SK-N-SH (cell line): ENCODE results near the gene CST2.

Experiments
- CTCF ChIP-seq: fragments of 200-600 bp; sonication (generic); IDR thresholded peaks from 2 replicates; pipeline ENCODE4 v1.6.1; 2017; ENCODE audit warnings: antibody characterized with exemption, mild to moderate bottlenecking, moderate library complexity
- EZH2phosphoT487 ChIP-seq: fragments of 200-600 bp; sonication (generic); IDR thresholded peaks from 2 replicates; pipeline ENCODE4 v1.6.1; 2017; ENCODE audit warnings: low read depth, mixed run types, mild to moderate bottlenecking, antibody characterized with exemption, moderate library complexity, borderline replicate concordance
- POLR2AphosphoS5 ChIP-seq: IDR thresholded peaks from 2 replicates; pipeline ENCODE4 v1.6.1; 2012; ENCODE audit warnings: low read depth, low read length
- RAD21 ChIP-seq: IDR thresholded peaks from 2 replicates; pipeline ENCODE4 v1.6.1; 2012; ENCODE audit warnings: mild to moderate bottlenecking, low read length
- TAF1 ChIP-seq: IDR thresholded peaks from 2 replicates; pipeline ENCODE4 v1.6.1; 2012; ENCODE audit warnings: low read depth, mild to moderate bottlenecking, low read length, moderate library complexity, borderline replicate concordance
- ZBTB33 ChIP-seq: IDR thresholded peaks from 2 replicates; pipeline ENCODE4 v1.4.0; 2012; ENCODE audit warnings: low read depth, borderline replicate concordance

DNA sequence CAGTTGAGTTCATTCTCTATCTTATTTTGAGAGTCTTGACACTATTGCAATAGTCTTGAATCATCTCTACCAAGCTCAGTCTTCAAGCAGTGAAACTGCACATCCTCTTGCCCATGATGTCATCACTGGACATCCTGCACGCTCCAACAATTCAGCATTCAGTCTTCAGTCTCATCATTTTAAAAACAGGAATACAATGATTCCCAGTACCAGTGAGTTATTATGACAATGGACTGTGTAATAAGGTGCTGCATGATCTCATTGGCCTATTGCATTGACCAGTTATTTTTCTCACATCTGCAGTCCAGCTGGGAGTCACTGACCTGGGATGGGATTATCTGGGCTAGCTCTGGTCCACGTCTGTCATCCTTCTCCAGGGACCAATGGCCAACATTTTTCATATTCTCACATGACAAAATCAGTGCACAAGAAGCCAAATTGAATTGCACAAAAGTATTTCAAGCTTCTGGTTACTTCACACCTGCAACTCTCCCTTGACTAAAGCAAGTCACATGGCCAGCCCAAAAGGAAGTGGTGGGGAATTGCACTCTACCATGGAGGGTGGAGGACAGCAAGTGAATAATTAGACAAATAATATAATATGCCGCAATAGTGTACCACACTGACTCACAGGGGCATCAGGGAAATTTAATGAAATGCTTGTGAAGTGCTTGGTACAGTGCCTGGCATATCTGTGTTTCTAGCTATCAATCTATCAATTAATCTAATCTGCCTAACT is 6.4 kb upstream of the CST2 start:
- TF ChIP-seq TAF1 (no peak), POLR2AphosphoS5 (no peak), EZH2phosphoT487 (no peak), CTCF (no peak), ZBTB33 (no peak), RAD21 (no peak)
